ENCODE results near the gene KDELR3. TPM values are rescaled to one million over a fixed set of nuclear protein-coding genes. Genes with fewer than 3 reads are reported as not detected.

KDELR3 gene
- total and polyA plus RNA-seq, 2 of the 8 experiments (the other 6 are each of a cell fraction or from before 2014, with no cell fraction given), result 7.9 to 13.0 TPM

- no peak for FAIRE-seq
Measured at GRCh38 chr22:38420734-38421133, 47.2 kb upstream of the KDELR3 start.

More at GRCh38 chr22:38420734-38421133, 47.2 kb upstream of the KDELR3 start:
- Histone ChIP-seq H3K27me3 (replicated peaks in 1 of 4; ENCODE audit: control insufficient read depth in 3 of 4, extremely low read depth in 1 of 4, insufficient read depth in 3 of 4, low read length in 3 of 4) (no peaks in the 10 kb centered on the region), H3K56ac (replicated peaks; ENCODE audit: insufficient read length, low read depth, low read length) (no peak overlapping the region), H3K4ac (replicated peaks; ENCODE audit: insufficient read length, low read depth, low read length) (no peak overlapping the region), H3K9me3 (ENCODE audit: insufficient read depth in 2 of 2, low read depth in 1 of 2, low read length in 1 of 2) (no peaks in the 10 kb centered on the region), H3K9ac (replicated peaks in 1 of 4; ENCODE audit: extremely low read depth in 1 of 4, low read depth in 3 of 4, low read length in 3 of 4) (no peak overlapping the region), H2AK5ac (ENCODE audit: low read depth, low read length) (no peak overlapping the region), H4K8ac (ENCODE audit: extremely low read depth, insufficient read depth, low read length) (no peak overlapping the region), H2AFZ (ENCODE audit: low read length) (no peak overlapping the region), H3K23me2 (ENCODE audit: low read depth, low read length) (0 out of 2 replicates have a peak, but pooled peaks cover 3% of the 10 kb centered on the region), H3K36me3 (ENCODE audit: control insufficient read depth in 2 of 4, insufficient read depth in 4 of 4, low read length in 3 of 4) (no peaks in the 10 kb centered on the region), H3K4me3 (ENCODE audit: extremely low read depth in 1 of 4, insufficient read depth in 2 of 4, low read depth in 3 of 4, low read length in 4 of 4) (no peak overlapping the region), H3K79me1 (ENCODE audit: low read depth, low read length) (no peaks in the 10 kb centered on the region), H3K27ac (ENCODE audit: low read depth, low read length) (no peak overlapping the region), H4K20me1 (replicated peaks in 1 of 2; ENCODE audit: control insufficient read depth in 1 of 2, insufficient read depth in 2 of 2, low read length in 2 of 2) (no peaks in the 10 kb centered on the region), H4K91ac (replicated peaks; ENCODE audit: insufficient read length, low read length) (no peak overlapping the region), H2BK15ac (ENCODE audit: low read length) (no peak overlapping the region), H2BK5ac (ENCODE audit: low read depth, low read length) (no peak overlapping the region), H3K23ac (ENCODE audit: insufficient read length) (no peak overlapping the region), H2BK120ac (replicated peaks; ENCODE audit: low read depth, low read length) (no peak overlapping the region), H3K4me2 (ENCODE audit: insufficient read depth in 1 of 2, low read depth in 2 of 2, low read length in 2 of 2) (no peak overlapping the region), H2BK20ac (ENCODE audit: low read length) (no peak overlapping the region), H3K4me1 (replicated peaks in 1 of 4; ENCODE audit: control insufficient read depth in 3 of 4, insufficient read depth in 4 of 4, low read length in 3 of 4) (peaks cover 3 to 30% (median 11%) of the 10 kb centered on the region in 4 experiments; a peak in 6 of 7 replicates), H3K14ac (ENCODE audit: insufficient read length) (no peak overlapping the region), H2BK12ac (ENCODE audit: low read depth, low read length) (no peak overlapping the region), H3K18ac (ENCODE audit: extremely low read depth, low read length) (no peak overlapping the region), H3K79me2 (ENCODE audit: control insufficient read depth in 1 of 2, insufficient read depth in 2 of 2, low read length in 2 of 2) (no peaks in the 10 kb centered on the region), H4K5ac (ENCODE audit: insufficient read length, low read depth, low read length) (no peak overlapping the region)
- no peak for DNase-seq (ENCODE audit: low read depth in 1 of 2, low spot score in 2 of 2)
- POLR2A ChIA-PET (ENCODE audit: partially characterized antibody), result interaction anchor here (1.2 to 2.7 kb wide), 3 partner anchors 64 to 261 kb away, joined by 3 to 9 read pairs (median 5); partner anchors contain the start of gene TOMM22
- no peak for TF ChIP-seq BCL11A (IDR thresholded peaks at IDR 0.05; ENCODE audit: low read depth in 2 of 2, low read length in 2 of 2)
- peak; percentile 44; the same call in 1 of the 2 replicates for TF ChIP-seq KDM1A (IDR thresholded peaks at IDR 0.05; ENCODE audit: borderline replicate concordance, low read length)
- WGBS, 2 experiments (ENCODE audit: extremely low coverage in 1 of 2, insufficient coverage in 1 of 2, insufficient read length in 1 of 2, insufficient replicate concordance in 2 of 2, low coverage in 1 of 2, low lambda C conversion rate in 2 of 2, missing lambda C conversion rate in 1 of 2), result 92% methylated on average over 4 of the region's 4 CpGs; no CpG with 5 or more reads in 1 of the 2 experiments
- CTCF ChIA-PET (ENCODE audit: partially characterized antibody), result interaction anchor here (0.7 to 2.8 kb wide), 8 partner anchors 9 to 154 kb away, joined by 3 to 14 read pairs (median 4); partner anchors contain the start of gene KDELR3
